Mesendoderm (in vitro differentiated cells): Measurements from ENCODE around the gene LRRC7.

Source experiments
- DNase-seq: peaks from one replicate; pipeline ENCODE4 v3.0.0; 2013
- H2AK5ac ChIP-seq: 2 replicates; pipeline ENCODE4 v1.6.1; 2013; ENCODE audit warnings: low read length, inconsistent platforms
- H2BK120ac ChIP-seq: 2 replicates; pipeline ENCODE4 v1.6.1; 2013; ENCODE audit warnings: low read depth, mild to moderate bottlenecking, low read length, moderate library complexity, mixed read lengths
- H2BK15ac ChIP-seq: replicated peaks from 2 replicates; pipeline ENCODE4 v1.6.1; 2013; ENCODE audit warnings: low read depth, mild to moderate bottlenecking, moderate library complexity
- H2BK5ac ChIP-seq: 2 replicates; pipeline ENCODE4 v1.6.1; 2013; ENCODE audit warnings: low read length, inconsistent platforms
- H3K18ac ChIP-seq: 2 replicates; pipeline ENCODE4 v1.6.1; 2013; ENCODE audit warnings: mild to moderate bottlenecking, low read length, mixed read lengths
- H3K23ac ChIP-seq: one replicate; pipeline ENCODE4 v1.6.1; 2013; ENCODE audit warnings: low read length
- H3K27ac ChIP-seq: 2 replicates; pipeline ENCODE4 v1.5.1; 2013; ENCODE audit warnings: low read depth, mild to moderate bottlenecking, inconsistent platforms, low read length, moderate library complexity
- H3K27me3 ChIP-seq: 2 replicates; pipeline ENCODE4 v1.6.1; 2013; ENCODE audit warnings: low read length, control low read depth, mild to moderate bottlenecking, inconsistent platforms; ENCODE audit not compliant: insufficient read depth, poor library complexity
- H3K36me3 ChIP-seq: 2 replicates; pipeline ENCODE4 v1.6.1; 2013; ENCODE audit warnings: low read length, inconsistent platforms; ENCODE audit not compliant: control insufficient read depth, insufficient read depth
- H3K4ac ChIP-seq: one replicate; pipeline ENCODE4 v1.6.1; 2013; ENCODE audit warnings: low read depth, mild to moderate bottlenecking, low read length, moderate library complexity
- H3K4me1 ChIP-seq: 2 replicates; pipeline ENCODE4 v1.6.1; 2013; ENCODE audit warnings: low read depth, low read length, inconsistent platforms; ENCODE audit not compliant: control insufficient read depth
- H3K4me2 ChIP-seq: 2 replicates; pipeline ENCODE4 v1.6.1; 2013; ENCODE audit warnings: low read length
- H3K4me3 ChIP-seq: 2 replicates; pipeline ENCODE4 v1.5.1; 2013; ENCODE audit warnings: mild to moderate bottlenecking, low read length
- H3K56ac ChIP-seq: one replicate; pipeline ENCODE4 v1.6.1; 2013; ENCODE audit warnings: low read length
- H3K79me1 ChIP-seq: 2 replicates; pipeline ENCODE4 v1.6.1; 2013; ENCODE audit warnings: low read length, inconsistent platforms
- H3K79me2 ChIP-seq: 2 replicates; pipeline ENCODE4 v1.6.1; 2013; ENCODE audit warnings: mild to moderate bottlenecking, low read length; ENCODE audit not compliant: control insufficient read depth, insufficient read depth
- H3K9ac ChIP-seq: 2 replicates; pipeline ENCODE4 v1.6.1; 2013; ENCODE audit warnings: low read length, inconsistent platforms
- H4K5ac ChIP-seq: one replicate; pipeline ENCODE4 v1.6.1; 2013; ENCODE audit warnings: low read length
- H4K8ac ChIP-seq: one replicate; pipeline ENCODE4 v1.6.1; 2013; ENCODE audit warnings: low read depth, mild to moderate bottlenecking, control low read depth, low read length, moderate library complexity
- WGBS: extraction: QIAGEN DNeasy Blood & Tissue Kit; methylation state at CpG from one replicate; pipeline ENCODE4 v1.1.7; 2013; ENCODE audit warnings: low lambda C conversion rate, missing lambda C conversion rate; ENCODE audit not compliant: insufficient coverage; ENCODE audit errors: extremely low coverage; 5-methylcytosine and 5-hydroxymethylcytosine counted together

Gene LRRC7

GRCh38 chr1:70164350-70164749, 596.6 kb downstream of the LRRC7 start:
- no peaks in the 10 kb centered on the region for H3K27me3 ChIP-seq

GRCh38 chr1:70168283-70168682, 600.6 kb downstream of the LRRC7 start:
- Histone ChIP-seq H3K79me1 (no peaks in the 10 kb centered on the region), H3K27me3 (no peaks in the 10 kb centered on the region), H4K8ac (no peak overlapping the region), H2AK5ac (no peak overlapping the region), H3K9ac (no peak overlapping the region), H2BK5ac (no peak overlapping the region), H3K27ac (no peak overlapping the region), H3K4ac (no peak overlapping the region), H3K56ac (no peak overlapping the region), H3K36me3 (no peaks in the 10 kb centered on the region), H3K4me2 (no peak overlapping the region), H3K79me2 (no peaks in the 10 kb centered on the region), H4K5ac (no peak overlapping the region), H3K23ac (no peak overlapping the region), H2BK120ac (no peak overlapping the region), H3K4me1 (no peaks in the 10 kb centered on the region), H3K18ac (no peak overlapping the region), H2BK15ac (no peak overlapping the region), H3K4me3 (no peak overlapping the region)
- peak; percentile 19 for DNase-seq

More at GRCh38 chr1:70164350-70164749, 596.6 kb downstream of the LRRC7 start:
- H2BK120ac ChIP-seq: no peak overlapping the region
- no peak overlapping the region for H3K27ac ChIP-seq
- no peak overlapping the region for H4K8ac ChIP-seq
- DNase-seq: no peak
- H3K56ac ChIP-seq: no peak overlapping the region
- H3K4me1 ChIP-seq: no peaks in the 10 kb centered on the region
- no peak overlapping the region for H2AK5ac ChIP-seq
- no peaks in the 10 kb centered on the region for H3K79me1 ChIP-seq
- no peak overlapping the region for H2BK5ac ChIP-seq
- no peak overlapping the region for H3K23ac ChIP-seq
- no peak overlapping the region for H3K18ac ChIP-seq
- H3K4me3 ChIP-seq: no peak overlapping the region
- H3K4me2 ChIP-seq: no peak overlapping the region
- no peaks in the 10 kb centered on the region for H3K79me2 ChIP-seq
- H4K5ac ChIP-seq: no peak overlapping the region
- H2BK15ac ChIP-seq: no peak overlapping the region
- H3K4ac ChIP-seq: no peak overlapping the region
- H3K36me3 ChIP-seq: no peaks in the 10 kb centered on the region
- no peak overlapping the region for H3K9ac ChIP-seq
- no CpG with 5 or more reads among the region's 4 CpGs for WGBS

- Histone ChIP-seq H3K23ac (no peak overlapping the region), H3K4ac (no peak overlapping the region), H3K27me3 (no peaks in the 10 kb centered on the region), H3K9ac (no peak overlapping the region), H2BK5ac (no peak overlapping the region), H2AK5ac (no peak overlapping the region), H3K4me1 (no peaks in the 10 kb centered on the region), H3K4me2 (no peak overlapping the region), H2BK120ac (no peak overlapping the region), H2BK15ac (no peak overlapping the region), H3K36me3 (no peaks in the 10 kb centered on the region), H3K79me1 (no peaks in the 10 kb centered on the region), H3K18ac (no peak overlapping the region), H3K27ac (no peak overlapping the region), H4K5ac (no peak overlapping the region), H4K8ac (no peak overlapping the region), H3K4me3 (no peak overlapping the region), H3K79me2 (no peaks in the 10 kb centered on the region), H3K56ac (no peak overlapping the region)
- whole genome bisulfite sequencing: no CpG with 5 or more reads among the region's 5 CpGs
- peak; percentile 11 for DNase-seq
These were observed 601.5 kb downstream of the LRRC7 start for GRCh38 chr1:70169018-70169839.

GRCh38 chr1:70171512-70171911, 603.8 kb downstream of the LRRC7 start:
- H3K36me3 ChIP-seq: no peaks in the 10 kb centered on the region
- H4K8ac ChIP-seq: no peak overlapping the region
- H3K4ac ChIP-seq: no peak overlapping the region
- no peak overlapping the region for H3K4me2 ChIP-seq
- H2BK120ac ChIP-seq: no peak overlapping the region
- no peak overlapping the region for H2AK5ac ChIP-seq
- H3K56ac ChIP-seq: no peak overlapping the region
- no peak overlapping the region for H3K23ac ChIP-seq
- H4K5ac ChIP-seq: no peak overlapping the region
- H3K27ac ChIP-seq: no peak overlapping the region
- H2BK5ac ChIP-seq: no peak overlapping the region
- H3K18ac ChIP-seq: no peak overlapping the region
- H3K79me1 ChIP-seq: no peaks in the 10 kb centered on the region
- H3K27me3 ChIP-seq: no peaks in the 10 kb centered on the region
- H3K79me2 ChIP-seq: no peaks in the 10 kb centered on the region
- H3K9ac ChIP-seq: no peak overlapping the region
- no peaks in the 10 kb centered on the region for H3K4me1 ChIP-seq
- no peak overlapping the region for H3K4me3 ChIP-seq
- no CpG with 5 or more reads among the region's 1 CpG for whole genome bisulfite sequencing
- DNase-seq: no peak
- H2BK15ac ChIP-seq: no peak overlapping the region
